ENCODE measurements around the gene GAPVD1. TPM values are rescaled to one million over a fixed set of nuclear protein-coding genes. Genes with fewer than 3 reads are reported as not detected.

The GAPVD1 gene
- total RNA-seq, 3 donors from 2014 or later, result 49.3 to 77.0 (median 72.7) TPM

DNA sequence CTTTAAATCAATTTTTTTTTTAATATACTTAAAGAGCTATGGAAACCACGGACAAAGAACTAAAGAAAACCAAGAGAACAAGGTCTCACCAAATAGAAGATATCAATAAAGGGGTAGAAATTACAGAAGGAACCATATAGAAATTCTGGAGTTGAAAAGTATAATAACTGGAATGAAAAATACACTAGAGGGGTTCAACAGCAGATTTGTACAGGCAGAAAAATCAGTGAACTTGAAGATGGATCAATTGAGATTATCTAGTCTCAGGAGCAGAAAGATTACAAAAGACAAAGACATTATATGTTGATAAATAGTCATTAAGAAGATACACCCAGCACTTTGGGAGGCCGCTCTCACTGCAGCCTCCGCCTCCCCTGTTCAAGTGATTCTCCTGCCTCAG is 56.1 kb downstream of the GAPVD1 start:
- H3K27ac ChIP-seq, result no peak overlapping the region
- TF ChIP-seq, protein P1, sequence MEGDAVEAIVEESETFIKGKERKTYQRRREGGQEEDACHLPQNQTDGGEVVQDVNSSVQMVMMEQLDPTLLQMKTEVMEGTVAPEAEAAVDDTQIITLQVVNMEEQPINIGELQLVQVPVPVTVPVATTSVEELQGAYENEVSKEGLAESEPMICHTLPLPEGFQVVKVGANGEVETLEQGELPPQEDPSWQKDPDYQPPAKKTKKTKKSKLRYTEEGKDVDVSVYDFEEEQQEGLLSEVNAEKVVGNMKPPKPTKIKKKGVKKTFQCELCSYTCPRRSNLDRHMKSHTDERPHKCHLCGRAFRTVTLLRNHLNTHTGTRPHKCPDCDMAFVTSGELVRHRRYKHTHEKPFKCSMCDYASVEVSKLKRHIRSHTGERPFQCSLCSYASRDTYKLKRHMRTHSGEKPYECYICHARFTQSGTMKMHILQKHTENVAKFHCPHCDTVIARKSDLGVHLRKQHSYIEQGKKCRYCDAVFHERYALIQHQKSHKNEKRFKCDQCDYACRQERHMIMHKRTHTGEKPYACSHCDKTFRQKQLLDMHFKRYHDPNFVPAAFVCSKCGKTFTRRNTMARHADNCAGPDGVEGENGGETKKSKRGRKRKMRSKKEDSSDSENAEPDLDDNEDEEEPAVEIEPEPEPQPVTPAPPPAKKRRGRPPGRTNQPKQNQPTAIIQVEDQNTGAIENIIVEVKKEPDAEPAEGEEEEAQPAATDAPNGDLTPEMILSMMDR (IDR thresholded peaks at IDR 0.05), result no peak
- TF ChIP-seq POLR2AphosphoS5 (IDR thresholded peaks at IDR 0.05) (no peak), POLR2A (IDR thresholded peaks at IDR 0.05) (no peak)
- no peaks in the 10 kb centered on the region for H3K36me3 ChIP-seq
- H3K4me1 ChIP-seq, result no peaks in the 10 kb centered on the region
- intact Hi-C loops (cut with DNase I; ENCODE audit: low total_unique reads), result no loop called here
- no peak for DNase-seq (ENCODE audit: low spot score in 2 of 2)
- H3K27me3 ChIP-seq, result no peaks in the 10 kb centered on the region
- peaks cover 6 to 12% of the 10 kb centered on the region in 2 donors for H3K9me3 ChIP-seq
- no peak overlapping the region for H3K4me3 ChIP-seq

DNA sequence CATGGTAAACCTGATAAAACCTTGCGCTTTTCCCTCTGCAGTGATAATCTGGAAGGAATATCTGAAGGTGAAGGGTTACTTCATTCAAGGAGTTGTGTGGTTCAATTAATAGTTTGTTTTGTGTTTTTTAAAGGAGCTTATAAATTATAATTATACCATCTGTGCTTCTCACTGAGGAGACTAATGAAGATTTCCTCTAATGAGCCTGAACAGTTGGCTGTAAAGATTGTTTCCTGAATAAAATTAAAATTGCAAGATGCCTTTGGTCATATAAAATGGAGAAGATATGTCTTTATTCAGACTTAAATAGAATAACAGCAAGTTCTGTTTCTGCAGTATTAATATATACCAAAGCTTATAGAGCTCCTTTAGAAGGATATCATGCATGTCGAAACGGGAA is 59.9 kb downstream of the GAPVD1 start:
- Histone ChIP-seq H3K36me3 (no peaks in the 10 kb centered on the region), H3K9me3 (peaks cover 6 to 12% of the 10 kb centered on the region in 2 donors), H3K4me3 (no peak overlapping the region), H3K27me3 (no peaks in the 10 kb centered on the region), H3K27ac (no peak overlapping the region), H3K4me1 (no peaks in the 10 kb centered on the region)
- TF ChIP-seq, protein P1 (IDR thresholded peaks at IDR 0.05), result no peak
- TF ChIP-seq POLR2AphosphoS5 (IDR thresholded peaks at IDR 0.05) (no peak), POLR2A (IDR thresholded peaks at IDR 0.05) (no peak)
- no peak for DNase-seq (ENCODE audit: low spot score in 2 of 2)
- intact Hi-C loops (cut with DNase I; ENCODE audit: low total_unique reads), result no loop called here

DNA sequence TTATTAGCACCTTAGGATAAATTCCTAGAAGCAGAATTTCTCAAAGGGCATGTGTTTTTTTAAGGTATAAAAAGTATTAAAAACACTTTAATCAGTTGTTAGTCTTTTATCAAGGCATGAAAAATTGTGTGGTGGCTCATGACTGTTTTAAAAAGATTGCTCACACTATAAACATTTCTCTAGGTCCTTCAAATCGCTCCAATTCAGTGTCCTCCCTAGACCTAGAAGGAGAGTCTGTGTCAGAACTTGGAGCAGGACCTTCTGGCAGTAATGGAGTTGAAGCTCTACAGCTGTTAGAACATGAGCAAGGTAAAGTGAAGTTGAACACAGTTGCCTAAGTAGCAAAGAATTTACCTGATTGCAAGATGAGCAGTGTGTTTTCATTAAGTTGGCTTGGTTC is 62.0 kb downstream of the GAPVD1 start:
- no peak overlapping the region for H3K27ac ChIP-seq
- no peaks in the 10 kb centered on the region for H3K9me3 ChIP-seq
- TF ChIP-seq, protein P1 (IDR thresholded peaks at IDR 0.05), result no peak
- TF ChIP-seq POLR2A (IDR thresholded peaks at IDR 0.05) (no peak), POLR2AphosphoS5 (IDR thresholded peaks at IDR 0.05) (no peak)
- intact Hi-C loops (cut with DNase I; ENCODE audit: low total_unique reads), result no loop called here
- no peaks in the 10 kb centered on the region for H3K4me1 ChIP-seq
- no peaks in the 10 kb centered on the region for H3K27me3 ChIP-seq
- H3K36me3 ChIP-seq, result no peaks in the 10 kb centered on the region
- H3K4me3 ChIP-seq, result no peak overlapping the region
- DNase-seq (ENCODE audit: low spot score in 2 of 2), result no peak

DNA sequence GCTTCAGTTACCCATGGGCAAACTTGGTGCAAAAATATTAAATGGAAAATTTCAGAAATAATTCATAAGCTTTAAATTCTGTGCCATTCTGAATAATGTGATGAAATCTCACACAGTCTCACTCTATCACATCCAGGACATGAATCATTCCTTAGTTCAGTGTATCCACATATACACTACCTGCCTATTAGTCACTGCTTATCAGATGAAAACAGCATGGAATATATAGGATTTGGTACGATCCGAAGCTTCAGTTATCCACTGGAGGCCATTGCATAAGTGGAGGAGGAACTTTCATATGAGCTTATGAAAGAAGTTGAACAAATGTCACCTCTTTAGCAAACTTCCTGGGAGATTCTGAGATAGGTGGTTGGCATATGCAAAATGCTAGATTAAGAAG is 64.2 kb downstream of the GAPVD1 start:
- Histone ChIP-seq H3K27ac (no peak overlapping the region), H3K27me3 (no peaks in the 10 kb centered on the region), H3K9me3 (no peaks in the 10 kb centered on the region), H3K36me3 (no peaks in the 10 kb centered on the region), H3K4me1 (no peaks in the 10 kb centered on the region), H3K4me3 (no peak overlapping the region)
- TF ChIP-seq, protein P1 (IDR thresholded peaks at IDR 0.05), result no peak
- TF ChIP-seq POLR2AphosphoS5 (IDR thresholded peaks at IDR 0.05), result no peak
- no peak for TF ChIP-seq POLR2A (IDR thresholded peaks at IDR 0.05)
- no peak for DNase-seq (ENCODE audit: low spot score in 2 of 2)
- intact Hi-C loops (cut with DNase I; ENCODE audit: low total_unique reads), result no loop called here

DNA sequence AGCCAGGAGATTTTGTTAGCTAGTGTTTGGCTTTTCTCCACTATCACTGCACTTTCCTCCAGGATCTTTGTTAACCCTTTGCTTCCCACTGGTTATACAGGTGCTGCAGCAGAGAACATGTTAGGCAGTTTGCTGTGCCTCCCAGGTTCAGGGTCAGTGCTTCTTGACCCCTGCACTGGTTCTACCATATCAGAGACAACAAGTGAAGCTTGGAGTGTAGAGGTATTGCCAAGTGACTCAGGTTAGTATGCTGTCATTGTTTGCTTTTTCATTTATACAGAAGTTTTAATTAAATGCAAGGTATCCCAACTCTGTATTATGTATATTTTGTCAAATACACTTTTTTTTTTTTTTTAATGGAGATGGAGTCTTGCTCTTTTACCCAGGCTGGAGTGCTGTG is 68.4 kb downstream of the GAPVD1 start:
- no peak overlapping the region for H3K4me3 ChIP-seq
- DNase-seq (ENCODE audit: low spot score in 2 of 2), result no peak
- H3K27ac ChIP-seq, result peak overlapping the region; percentile 25 to 82
- H3K4me1 ChIP-seq, result no peaks in the 10 kb centered on the region
- no peaks in the 10 kb centered on the region for H3K9me3 ChIP-seq
- no peaks in the 10 kb centered on the region for H3K27me3 ChIP-seq
- TF ChIP-seq POLR2AphosphoS5 (IDR thresholded peaks at IDR 0.05), result no peak
- TF ChIP-seq, protein P1 (IDR thresholded peaks at IDR 0.05), result no peak
- TF ChIP-seq POLR2A (IDR thresholded peaks at IDR 0.05), result no peak
- peaks cover 4% of the 10 kb centered on the region for H3K36me3 ChIP-seq
- intact Hi-C loops (cut with DNase I; ENCODE audit: low total_unique reads), result no loop called here

Measured in breast epithelium (tissue), 4 donors.